Measurements from ENCODE around the gene STON1. TPM values are rescaled to one million over a fixed set of nuclear protein-coding genes. Genes with fewer than 3 reads are reported as not detected.

The STON1 gene
- total RNA-seq, 1 donor from 2014 or later, result 13.0 TPM

- Histone ChIP-seq H3K27ac (ENCODE audit: low read depth, low read length) (no peak overlapping the region), H3K9ac (ENCODE audit: low read depth in 1 of 3, low read length in 3 of 3) (no peak overlapping the region), H3K9me3 (ENCODE audit: control insufficient read depth in 3 of 3, low read length in 3 of 3) (peaks cover 0 to 3% (median 0%) of the 10 kb centered on the region in 3 donors), H3K36me3 (ENCODE audit: control insufficient read depth in 3 of 3, insufficient read depth in 3 of 3, low read length in 3 of 3) (no peaks in the 10 kb centered on the region), H3K4me1 (ENCODE audit: control insufficient read depth in 3 of 3, insufficient read depth in 3 of 3, low read length in 3 of 3) (no peaks in the 10 kb centered on the region), H3K4me3 (ENCODE audit: low read length in 3 of 3) (no peak overlapping the region), H3K27me3 (ENCODE audit: control insufficient read depth in 3 of 3, insufficient read depth in 3 of 3, low read length in 3 of 3) (no peaks in the 10 kb centered on the region)
These were observed 94.7 kb downstream of the STON1 start for GRCh38 chr2:48624696-48625095.

GRCh38 chr2:48626047-48626446 is 96.1 kb downstream of the STON1 start:
- no peaks in the 10 kb centered on the region for H3K36me3 ChIP-seq (ENCODE audit: control insufficient read depth in 3 of 3, insufficient read depth in 3 of 3, low read length in 3 of 3)
- no peak overlapping the region for H3K27ac ChIP-seq (ENCODE audit: low read depth, low read length)
- H3K4me3 ChIP-seq (ENCODE audit: low read length in 3 of 3), result no peak overlapping the region
- no peak overlapping the region for H3K9ac ChIP-seq (ENCODE audit: low read depth in 1 of 3, low read length in 3 of 3)
- H3K9me3 ChIP-seq (ENCODE audit: control insufficient read depth in 3 of 3, low read length in 3 of 3), result peaks cover 0 to 3% (median 0%) of the 10 kb centered on the region in 3 donors
- no peaks in the 10 kb centered on the region for H3K4me1 ChIP-seq (ENCODE audit: control insufficient read depth in 3 of 3, insufficient read depth in 3 of 3, low read length in 3 of 3)
- H3K27me3 ChIP-seq (ENCODE audit: control insufficient read depth in 3 of 3, insufficient read depth in 3 of 3, low read length in 3 of 3), result no peaks in the 10 kb centered on the region

GRCh38 chr2:48633143-48633542 is 103.2 kb downstream of the STON1 start:
- H3K9me3 ChIP-seq (ENCODE audit: control insufficient read depth in 3 of 3, low read length in 3 of 3), result no peaks in the 10 kb centered on the region
- H3K4me1 ChIP-seq (ENCODE audit: control insufficient read depth in 3 of 3, insufficient read depth in 3 of 3, low read length in 3 of 3), result no peaks in the 10 kb centered on the region
- no peaks in the 10 kb centered on the region for H3K36me3 ChIP-seq (ENCODE audit: control insufficient read depth in 3 of 3, insufficient read depth in 3 of 3, low read length in 3 of 3)
- no peak overlapping the region for H3K9ac ChIP-seq (ENCODE audit: low read depth in 1 of 3, low read length in 3 of 3)
- H3K4me3 ChIP-seq (ENCODE audit: low read length in 3 of 3), result no peak overlapping the region
- H3K27ac ChIP-seq (ENCODE audit: low read depth, low read length), result no peak overlapping the region
- no peaks in the 10 kb centered on the region for H3K27me3 ChIP-seq (ENCODE audit: control insufficient read depth in 3 of 3, insufficient read depth in 3 of 3, low read length in 3 of 3)

- Histone ChIP-seq H3K9me3 (ENCODE audit: control insufficient read depth in 3 of 3, low read length in 3 of 3) (peaks cover 0 to 2% (median 0%) of the 10 kb centered on the region in 3 donors), H3K27me3 (ENCODE audit: control insufficient read depth in 3 of 3, insufficient read depth in 3 of 3, low read length in 3 of 3) (no peaks in the 10 kb centered on the region), H3K4me3 (ENCODE audit: low read length in 3 of 3) (no peak overlapping the region), H3K4me1 (ENCODE audit: control insufficient read depth in 3 of 3, insufficient read depth in 3 of 3, low read length in 3 of 3) (no peaks in the 10 kb centered on the region), H3K27ac (ENCODE audit: low read depth, low read length) (no peak overlapping the region), H3K9ac (ENCODE audit: low read depth in 1 of 3, low read length in 3 of 3) (no peak overlapping the region), H3K36me3 (ENCODE audit: control insufficient read depth in 3 of 3, insufficient read depth in 3 of 3, low read length in 3 of 3) (no peaks in the 10 kb centered on the region)
These were observed 105.8 kb downstream of the STON1 start for GRCh38 chr2:48635786-48636185.

- no peak overlapping the region for H3K9ac ChIP-seq (ENCODE audit: low read depth in 1 of 3, low read length in 3 of 3)
- H3K9me3 ChIP-seq (ENCODE audit: control insufficient read depth in 3 of 3, low read length in 3 of 3), result peaks cover 0 to 2% (median 0%) of the 10 kb centered on the region in 3 donors
- H3K27me3 ChIP-seq (ENCODE audit: control insufficient read depth in 3 of 3, insufficient read depth in 3 of 3, low read length in 3 of 3), result no peaks in the 10 kb centered on the region
- H3K4me3 ChIP-seq (ENCODE audit: low read length in 3 of 3), result no peak overlapping the region
- H3K36me3 ChIP-seq (ENCODE audit: control insufficient read depth in 3 of 3, insufficient read depth in 3 of 3, low read length in 3 of 3), result no peaks in the 10 kb centered on the region
- no peaks in the 10 kb centered on the region for H3K4me1 ChIP-seq (ENCODE audit: control insufficient read depth in 3 of 3, insufficient read depth in 3 of 3, low read length in 3 of 3)
- H3K27ac ChIP-seq (ENCODE audit: low read depth, low read length), result no peak overlapping the region
These were observed 108.3 kb downstream of the STON1 start for GRCh38 chr2:48638261-48638660.

Small RNAs within 50 kb of the gene (small RNA-seq; reads per million reads assigned to genes)
- not detected for gene RNU6-282P
- not detected for gene TPT1P11

Other genes starting within 250 kb of the STON1 start
- 34.4 TPM for gene FOXN2, start 215.5 kb upstream of the STON1 start, total RNA-seq
- gene PPP1R21, start 89.4 kb upstream of the STON1 start, total RNA-seq, result 29.2 TPM
- gene GTF2A1L, start 87.7 kb downstream of the STON1 start, total RNA-seq, result not detected
- gene LHCGR, start 225.6 kb downstream of the STON1 start, total RNA-seq, result 4.2 TPM